Stimulated activated CD4-positive, alpha-beta T cell treated with anti-CD3 and anti-CD28 coated beads, TNF-alpha, amount 100 ng/mL, for 1 hour (primary cell): ENCODE data around the gene RBFOX1.

Experiments used
- DNase-seq, 3 donors: peaks; one replicate each; pipeline ENCODE4 v3.0.0-alpha.2; 2020; ENCODE audit warnings: low read depth in 3 of 3, low spot score in 1 of 3

The RBFOX1 gene

GRCh38 chr16:7515543-7515942, 182.9 kb downstream of the RBFOX1 start:
- no peak for DNase-seq

- no peak for DNase-seq
Observed at GRCh38 chr16:7517496-7517895, 184.9 kb downstream of the RBFOX1 start.

GRCh38 chr16:7518158-7518557, 185.5 kb downstream of the RBFOX1 start:
- no peak for DNase-seq

DNA sequence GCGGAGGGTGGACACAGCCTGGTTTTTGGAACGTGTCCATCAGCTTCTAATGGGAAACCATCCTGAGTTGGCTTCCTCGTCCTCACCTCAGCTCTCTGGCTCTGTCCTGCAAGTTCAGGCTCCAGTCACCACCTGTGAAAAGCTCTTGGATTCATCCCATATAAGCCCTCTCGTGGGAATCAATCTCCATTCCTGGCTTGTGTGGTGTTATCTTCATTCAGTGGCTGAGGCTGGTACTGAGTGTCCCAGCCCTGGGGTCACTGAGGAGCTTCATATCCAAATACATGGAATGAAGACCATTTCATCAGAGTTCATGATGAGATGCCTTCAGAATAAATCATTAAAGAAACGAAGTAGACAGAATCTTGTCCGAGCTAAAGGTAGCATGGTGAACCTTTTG, 189.2 kb downstream of the RBFOX1 start:
- no peak for DNase-seq

DNA sequence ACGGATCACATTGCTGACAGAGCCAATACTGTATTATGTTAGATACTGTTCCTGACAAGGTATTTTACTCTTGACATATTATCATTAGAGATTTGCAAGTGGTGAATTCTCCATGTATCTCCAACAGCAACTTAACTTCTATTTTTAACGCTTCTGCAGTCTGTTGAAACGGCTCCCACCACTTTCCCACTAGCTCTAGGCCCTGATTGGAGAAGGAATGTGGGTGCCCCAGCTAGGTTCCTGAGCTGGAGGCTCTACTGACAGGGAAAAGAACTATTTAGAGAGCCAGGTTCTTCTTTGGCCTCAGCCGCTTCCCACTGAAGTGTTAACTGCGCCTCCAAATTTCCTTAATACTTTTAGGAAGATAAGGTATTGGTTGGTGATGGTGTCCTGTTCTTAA, 191.8 kb downstream of the RBFOX1 start:
- DNase-seq, result no peak

GRCh38 chr16:7526736-7527135, 194.1 kb downstream of the RBFOX1 start:
- DNase-seq, result no peak

- DNase-seq, result no peak
Observed at GRCh38 chr16:7532534-7532933, 199.9 kb downstream of the RBFOX1 start.

DNA sequence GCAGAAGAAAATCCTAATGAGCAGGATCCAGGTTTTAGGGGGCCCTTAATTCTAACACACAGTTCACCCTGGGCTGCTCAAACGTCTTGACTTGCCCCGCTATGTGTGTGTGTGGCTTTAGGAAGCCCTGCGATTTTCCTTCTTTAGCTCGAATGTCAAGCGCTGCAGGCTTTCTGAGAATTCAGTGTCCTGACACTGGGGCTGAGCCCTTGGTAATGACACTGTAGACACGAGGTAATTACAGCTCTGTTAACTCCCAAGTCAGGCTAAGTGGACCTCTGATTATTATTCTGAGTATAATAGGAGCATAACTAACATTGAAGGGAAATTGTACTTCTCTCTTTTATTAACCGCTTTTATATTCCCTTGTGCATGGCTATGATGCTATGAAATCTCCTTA, 202.1 kb downstream of the RBFOX1 start:
- no peak for DNase-seq

DNA sequence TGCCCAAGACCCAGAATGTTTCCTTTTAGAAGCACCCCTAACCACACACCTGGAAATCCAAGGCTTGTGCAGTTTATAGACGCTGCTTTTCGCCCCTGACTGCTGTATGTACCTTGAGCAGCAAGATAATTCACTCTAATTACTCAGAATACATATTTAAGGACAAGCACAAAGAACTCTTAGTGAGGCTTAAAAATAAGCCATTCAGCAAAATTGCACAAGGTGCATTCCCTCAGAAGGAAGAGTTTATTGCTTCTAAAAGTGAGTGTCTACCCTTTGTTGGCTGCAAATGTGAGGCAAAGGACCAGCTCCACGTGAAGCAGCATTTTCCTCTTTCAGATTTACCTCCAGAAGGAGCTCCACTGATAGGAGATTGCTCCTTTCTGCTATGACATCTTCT, 208.4 kb downstream of the RBFOX1 start:
- DNase-seq, result no peak

DNA sequence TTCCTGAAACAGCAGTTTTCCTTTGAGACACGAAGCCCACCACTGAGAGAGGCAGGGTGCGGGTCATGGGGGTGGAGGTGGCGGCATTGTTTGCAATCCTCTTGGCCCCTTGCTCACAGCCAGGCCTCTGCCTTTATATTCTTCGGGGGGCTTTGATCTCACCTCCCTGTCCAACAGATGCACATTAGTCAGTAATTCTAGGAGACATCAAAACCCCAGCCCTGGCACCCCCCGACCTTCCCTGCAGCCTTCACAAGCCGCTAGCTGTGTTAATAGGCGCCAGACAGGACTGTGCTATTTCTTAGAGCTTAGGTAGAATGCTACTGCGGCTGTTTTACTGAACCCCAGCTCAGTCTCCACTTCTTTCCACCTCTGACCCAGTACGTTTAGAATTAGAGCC, 212.6 kb downstream of the RBFOX1 start:
- DNase-seq, result no peak

DNA sequence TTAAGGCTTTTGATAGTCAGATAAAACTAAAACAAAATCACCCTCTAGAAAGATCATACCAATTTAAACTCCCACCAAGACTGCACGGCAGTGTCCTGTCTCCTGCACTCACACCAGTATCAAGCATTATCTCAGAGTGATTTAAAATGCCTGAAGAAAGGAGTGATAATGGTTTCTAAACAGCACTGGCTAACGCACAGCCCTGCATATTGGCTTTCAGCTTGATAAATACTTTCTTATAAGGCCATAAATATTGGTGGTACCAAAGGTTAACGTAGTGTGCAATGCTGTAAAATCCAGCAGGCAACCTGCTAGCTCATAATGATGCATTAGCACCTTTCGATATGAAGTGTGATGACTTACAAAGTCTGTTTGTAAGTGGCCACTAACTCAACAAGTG, 214.3 kb downstream of the RBFOX1 start:
- DNase-seq, result no peak

DNA sequence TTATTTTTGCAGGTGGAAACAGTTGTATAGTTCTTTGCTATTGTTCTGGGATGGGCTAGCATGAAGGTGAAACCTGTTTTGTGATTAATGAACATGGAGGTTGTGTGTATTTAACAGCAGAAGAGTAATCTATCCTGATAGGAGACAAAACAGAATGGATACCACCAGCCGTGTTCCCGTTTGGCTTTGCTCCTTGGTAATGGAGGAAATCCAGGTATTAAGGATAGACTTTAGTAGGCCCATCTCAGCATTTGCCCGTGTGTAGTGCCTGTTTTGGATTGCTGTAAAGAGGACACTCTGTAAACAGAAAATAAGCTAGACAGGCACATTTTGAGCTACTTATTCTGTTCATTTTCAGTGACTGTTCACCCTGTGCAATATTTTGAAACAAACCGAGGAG, 215.1 kb downstream of the RBFOX1 start:
- no peak for DNase-seq

- DNase-seq, result no peak
Observed at GRCh38 chr16:7548796-7549318, 216.2 kb downstream of the RBFOX1 start.

- no peak for DNase-seq
Observed at GRCh38 chr16:7550096-7550495, 217.5 kb downstream of the RBFOX1 start.

DNA sequence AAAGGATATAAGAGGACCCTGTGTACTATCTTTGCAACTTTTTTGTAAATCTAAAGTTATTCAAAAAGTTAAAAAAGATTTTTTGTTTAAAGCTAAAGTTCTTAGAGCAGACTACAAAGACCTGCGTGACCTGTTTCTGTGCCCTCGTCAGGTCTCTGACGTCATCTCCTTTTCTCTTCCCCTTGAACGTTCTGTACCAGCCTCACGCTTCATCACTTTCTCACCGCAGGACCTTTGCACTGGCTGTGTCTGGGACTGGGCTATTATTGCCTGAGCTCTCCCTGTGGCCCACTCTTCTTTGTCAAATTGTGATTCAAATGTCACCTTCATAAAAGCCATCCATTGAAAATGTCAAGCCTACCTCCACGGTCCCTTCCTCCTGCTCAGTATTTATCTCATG, 222.8 kb downstream of the RBFOX1 start:
- DNase-seq, result no peak

GRCh38 chr16:7561908-7562405, 229.3 kb downstream of the RBFOX1 start:
- DNase-seq, result no peak

DNA sequence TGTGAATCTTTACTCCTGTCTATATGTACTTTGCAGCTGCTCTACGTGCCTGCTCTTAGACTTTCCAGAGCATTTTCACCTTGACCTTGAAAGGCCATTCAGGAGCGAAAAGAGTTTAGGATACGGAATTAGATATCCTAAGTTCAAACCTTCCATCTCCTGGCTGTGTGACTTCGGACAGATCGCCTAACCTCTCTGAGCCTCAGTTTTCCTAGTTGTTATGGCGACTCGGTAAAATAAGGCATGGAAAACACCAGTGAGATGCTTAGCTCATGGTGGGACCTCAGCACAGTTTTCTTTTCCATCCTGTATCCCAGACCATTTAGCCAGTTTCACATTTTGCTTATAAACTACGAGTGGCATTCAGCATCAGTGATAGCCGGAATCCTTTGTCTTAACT, 233.7 kb downstream of the RBFOX1 start:
- DNase-seq, result no peak

DNA sequence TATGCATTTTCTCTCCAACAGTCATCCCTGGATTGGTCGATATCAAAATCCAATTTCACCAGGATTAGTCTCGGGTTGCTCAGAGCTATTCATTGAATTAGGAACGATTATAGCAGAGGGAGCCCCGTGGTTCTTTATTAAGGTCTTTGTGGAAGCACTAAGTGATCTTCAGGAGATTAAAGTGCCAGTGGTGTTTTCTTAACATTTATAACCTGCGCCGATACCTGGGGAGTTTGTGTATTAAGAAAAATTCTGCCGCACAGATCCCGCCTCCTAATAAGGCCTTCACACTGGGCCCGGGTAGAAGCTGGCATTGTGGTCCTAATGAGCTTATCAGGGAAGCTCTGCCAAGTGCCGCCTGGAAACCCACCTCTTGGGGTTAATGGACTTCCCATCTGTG, 238.7 kb downstream of the RBFOX1 start:
- DNase-seq, result no peak

- no peak for DNase-seq
Observed at GRCh38 chr16:7577588-7577987, 244.9 kb downstream of the RBFOX1 start.

DNA sequence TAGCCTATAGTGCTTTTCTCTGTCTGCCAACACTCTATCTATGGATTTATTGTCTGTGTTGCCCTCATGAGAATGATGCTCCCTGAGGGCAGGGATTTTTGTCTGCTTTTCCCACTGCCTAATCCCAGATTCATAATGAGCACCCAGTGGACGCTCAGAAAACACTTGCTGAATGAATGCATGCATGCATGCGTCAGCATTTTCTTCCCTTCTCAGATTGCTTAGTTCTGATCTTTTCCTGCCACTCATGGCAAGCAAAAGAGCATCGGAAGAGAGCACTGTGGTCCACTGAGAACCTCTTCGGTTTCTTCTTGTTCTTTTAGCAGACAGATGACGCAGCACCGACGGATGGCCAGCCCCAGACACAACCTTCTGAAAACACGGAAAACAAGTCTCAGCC, 246.8 kb downstream of the RBFOX1 start:
- no peak for DNase-seq

DNA sequence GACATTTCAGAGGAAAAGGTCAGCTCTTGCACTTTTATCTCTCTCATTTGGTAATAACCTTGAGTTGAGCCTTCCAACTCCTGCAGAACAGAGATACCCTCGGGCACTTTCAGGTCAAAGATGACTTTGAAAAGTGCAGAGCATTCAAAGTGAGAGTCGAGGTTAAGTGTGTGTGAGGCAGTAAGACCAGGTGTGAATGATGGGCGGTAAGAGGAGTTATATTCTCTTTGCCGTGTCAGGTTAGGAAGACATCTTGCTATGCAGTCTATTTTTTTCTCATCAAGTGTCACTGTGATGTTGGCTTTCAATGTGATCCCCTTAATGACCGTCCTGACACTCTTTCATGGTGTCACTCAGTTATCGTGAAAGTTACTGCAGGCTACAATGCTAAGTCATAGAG, 248.5 kb downstream of the RBFOX1 start:
- DNase-seq, result no peak

DNA sequence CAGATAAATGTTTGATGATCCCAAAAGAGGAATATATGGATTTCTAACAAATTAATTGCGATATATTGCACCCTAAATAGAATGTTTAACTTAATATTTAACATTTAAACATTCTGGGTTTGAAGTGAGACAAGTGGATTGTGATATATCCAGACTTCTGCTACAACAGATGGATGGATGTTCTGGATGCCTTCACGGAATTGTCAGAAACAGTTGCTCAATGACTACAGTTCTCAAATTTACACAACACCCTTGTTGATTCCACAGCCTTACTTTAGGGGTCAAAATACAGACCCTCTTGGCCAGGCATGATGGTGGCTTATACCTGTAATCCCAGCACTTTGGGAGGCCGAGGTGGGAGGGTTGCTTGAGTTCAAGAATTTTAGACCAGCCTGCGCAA, 250.8 kb downstream of the RBFOX1 start:
- DNase-seq, result no peak

GRCh38 chr16:7584561-7584960, 251.9 kb downstream of the RBFOX1 start:
- no peak for DNase-seq

DNA sequence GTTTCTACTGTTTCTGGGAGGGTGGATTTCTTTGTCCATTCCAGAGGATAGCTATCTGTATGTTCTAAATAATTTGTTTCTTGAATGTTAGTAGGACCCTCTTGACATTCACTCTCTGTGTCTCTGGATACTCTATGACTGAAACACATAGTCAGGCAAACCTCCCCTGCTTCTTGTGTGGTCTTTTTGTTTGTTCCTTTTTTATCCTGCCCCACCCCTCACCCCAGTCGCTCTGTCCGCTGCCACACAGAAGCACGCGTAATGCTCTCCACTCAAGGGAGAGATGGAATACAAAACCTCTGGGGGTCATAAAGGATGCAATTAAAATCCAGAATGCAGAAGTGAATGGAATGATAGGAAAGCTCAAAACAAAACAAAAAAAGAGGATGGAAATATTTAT, 253.1 kb downstream of the RBFOX1 start:
- no peak for DNase-seq
